Measurements from ENCODE around the gene STOX1. TPM values are rescaled to one million over a fixed set of nuclear protein-coding genes. Genes with fewer than 3 reads are reported as not detected.
A peak's percentile ranks its signal among the peaks of the same experiment; 100 is the strongest.

STOX1 gene
- total RNA-seq, 4 donors from 2014 or later: 11.4 to 38.0 (median 15.4) TPM

DNA sequence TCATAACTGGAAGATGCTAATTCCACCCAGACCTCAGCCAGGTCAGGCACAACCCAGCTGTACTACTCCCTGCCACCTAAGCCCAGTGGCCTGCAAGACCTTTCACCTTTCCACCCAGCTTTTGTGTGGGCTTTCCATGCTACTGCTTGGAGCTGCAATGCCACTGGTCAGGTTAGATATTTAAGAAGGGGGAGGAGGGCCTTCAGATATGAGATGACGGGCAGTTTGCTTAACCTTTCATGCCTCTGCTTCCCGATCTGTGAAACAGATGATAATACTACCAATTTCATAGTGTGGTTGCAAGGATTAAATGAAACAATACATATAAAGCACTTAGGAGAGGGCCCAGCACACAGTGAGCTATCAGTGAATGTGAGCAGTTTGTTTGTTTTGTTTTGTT lies 20.9 kb downstream of the STOX1 start:
- no peaks in the 10 kb centered on the region for H3K36me3 ChIP-seq
- no peak for ATAC-seq
- H3K27me3 ChIP-seq: no peaks in the 10 kb centered on the region
- no peaks in the 10 kb centered on the region for H3K9me3 ChIP-seq
- H3K27ac ChIP-seq: no peak overlapping the region
- TF ChIP-seq, protein P1, sequence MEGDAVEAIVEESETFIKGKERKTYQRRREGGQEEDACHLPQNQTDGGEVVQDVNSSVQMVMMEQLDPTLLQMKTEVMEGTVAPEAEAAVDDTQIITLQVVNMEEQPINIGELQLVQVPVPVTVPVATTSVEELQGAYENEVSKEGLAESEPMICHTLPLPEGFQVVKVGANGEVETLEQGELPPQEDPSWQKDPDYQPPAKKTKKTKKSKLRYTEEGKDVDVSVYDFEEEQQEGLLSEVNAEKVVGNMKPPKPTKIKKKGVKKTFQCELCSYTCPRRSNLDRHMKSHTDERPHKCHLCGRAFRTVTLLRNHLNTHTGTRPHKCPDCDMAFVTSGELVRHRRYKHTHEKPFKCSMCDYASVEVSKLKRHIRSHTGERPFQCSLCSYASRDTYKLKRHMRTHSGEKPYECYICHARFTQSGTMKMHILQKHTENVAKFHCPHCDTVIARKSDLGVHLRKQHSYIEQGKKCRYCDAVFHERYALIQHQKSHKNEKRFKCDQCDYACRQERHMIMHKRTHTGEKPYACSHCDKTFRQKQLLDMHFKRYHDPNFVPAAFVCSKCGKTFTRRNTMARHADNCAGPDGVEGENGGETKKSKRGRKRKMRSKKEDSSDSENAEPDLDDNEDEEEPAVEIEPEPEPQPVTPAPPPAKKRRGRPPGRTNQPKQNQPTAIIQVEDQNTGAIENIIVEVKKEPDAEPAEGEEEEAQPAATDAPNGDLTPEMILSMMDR (IDR thresholded peaks at IDR 0.05): no peak
- TF ChIP-seq EP300 (IDR thresholded peaks at IDR 0.05) (no peak), POLR2A (IDR thresholded peaks at IDR 0.05) (no peak), POLR2AphosphoS5 (IDR thresholded peaks at IDR 0.05) (no peak)
- no peaks in the 10 kb centered on the region for H3K4me1 ChIP-seq
- 83 to 94% methylated on average over 1 to 2 of the region's 2 CpGs for WGBS, 2 donors (ENCODE audit: low coverage in 1 of 2)
- no peak overlapping the region for H3K4me3 ChIP-seq

DNA sequence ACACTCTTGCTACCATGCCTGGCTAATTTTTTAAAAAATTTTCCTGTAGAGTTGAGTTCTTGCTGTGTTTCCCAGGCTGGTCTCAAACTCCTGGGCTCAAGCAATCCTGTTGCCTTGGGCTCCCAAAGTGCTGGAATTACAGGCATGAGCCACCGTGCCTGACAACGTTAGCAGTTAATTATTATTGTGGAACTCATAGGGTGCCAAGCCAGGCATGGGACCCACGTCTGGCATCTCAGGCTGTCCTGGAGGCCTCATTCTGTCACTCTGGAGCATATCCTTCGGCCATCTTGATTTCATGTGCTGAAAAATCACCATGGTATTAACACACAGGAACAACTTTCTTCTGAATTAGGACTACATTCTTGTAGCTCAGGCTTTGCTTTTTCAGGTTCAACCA lies 21.5 kb downstream of the STOX1 start:
- H3K9me3 ChIP-seq: no peaks in the 10 kb centered on the region
- ATAC-seq: no peak
- no peak overlapping the region for H3K4me3 ChIP-seq
- no peaks in the 10 kb centered on the region for H3K27me3 ChIP-seq
- no peak overlapping the region for H3K27ac ChIP-seq
- H3K4me1 ChIP-seq: no peaks in the 10 kb centered on the region
- WGBS, 2 donors (ENCODE audit: low coverage in 1 of 2): 64% methylated on average over 4 of the region's 4 CpGs; no CpG with 5 or more reads in 1 of the 2 donors
- no peaks in the 10 kb centered on the region for H3K36me3 ChIP-seq
- TF ChIP-seq EP300 (IDR thresholded peaks at IDR 0.05): no peak
- TF ChIP-seq POLR2A (IDR thresholded peaks at IDR 0.05): no peak

DNA sequence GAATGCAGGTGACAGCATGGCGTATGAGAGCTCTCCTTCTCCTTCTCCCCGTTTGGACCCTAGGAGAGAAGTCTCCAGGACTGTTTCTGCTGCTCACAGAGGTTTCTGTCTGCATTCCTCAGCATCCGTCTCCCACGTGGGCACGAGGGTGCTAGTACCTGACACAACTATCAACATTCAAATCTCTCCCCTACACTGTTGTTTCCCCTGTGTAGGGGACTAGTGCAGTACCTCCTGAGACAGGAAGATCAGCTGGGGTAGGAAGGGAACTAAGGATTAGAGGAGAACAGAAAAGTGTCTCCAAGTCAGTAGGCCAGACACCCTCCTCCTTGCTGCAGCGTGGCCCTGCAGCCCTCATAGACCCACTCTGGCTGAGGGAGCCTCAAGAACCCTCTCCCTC lies 29.0 kb downstream of the STOX1 start:
- Histone ChIP-seq H3K27ac (no peak overlapping the region), H3K4me1 (peaks cover 0 to 22% (median 6%) of the 10 kb centered on the region in 3 donors), H3K27me3 (no peaks in the 10 kb centered on the region), H3K36me3 (no peaks in the 10 kb centered on the region), H3K9me3 (peaks cover 0 to 9% (median 0%) of the 10 kb centered on the region in 3 donors), H3K4me3 (no peak overlapping the region)
- no peak for TF ChIP-seq EP300 (IDR thresholded peaks at IDR 0.05)
- no peak for TF ChIP-seq POLR2A (IDR thresholded peaks at IDR 0.05)
- TF ChIP-seq POLR2AphosphoS5 (IDR thresholded peaks at IDR 0.05): no peak
- TF ChIP-seq, protein P1 (IDR thresholded peaks at IDR 0.05): no peak
- 59 to 66% methylated on average over 4 to 6 of the region's 6 CpGs for WGBS, 2 donors (ENCODE audit: low coverage in 1 of 2)
- ATAC-seq: no peak

DNA sequence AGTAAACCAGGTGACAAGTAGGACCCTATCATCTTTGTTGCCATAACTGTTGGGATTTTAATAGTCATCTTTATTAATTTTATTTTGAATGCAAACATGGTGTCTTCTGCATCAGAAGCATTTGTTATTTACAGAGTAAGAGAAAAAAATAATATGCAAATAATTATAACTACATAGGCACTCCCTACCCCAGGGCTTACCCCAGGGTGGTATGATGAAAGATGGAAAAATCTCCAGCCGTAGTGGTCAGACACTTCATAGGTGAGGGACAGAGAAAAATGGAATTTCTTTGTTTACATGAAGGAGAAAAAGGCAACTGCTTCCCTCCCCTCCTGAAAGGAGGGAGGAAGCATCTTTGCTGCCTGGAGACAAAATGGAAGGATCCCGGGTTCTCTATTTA lies 29.7 kb downstream of the STOX1 start:
- Histone ChIP-seq H3K4me3 (no peak overlapping the region), H3K4me1 (peaks cover 0 to 22% (median 6%) of the 10 kb centered on the region in 3 donors), H3K36me3 (no peaks in the 10 kb centered on the region), H3K27me3 (no peaks in the 10 kb centered on the region), H3K9me3 (peaks cover 0 to 16% (median 0%) of the 10 kb centered on the region in 3 donors), H3K27ac (peak overlapping the region in 1 of 4 donors; percentile 42)
- ATAC-seq: no peak
- WGBS, 2 donors (ENCODE audit: low coverage in 1 of 2): 21 to 51% methylated on average over 2 of the region's 2 CpGs
- TF ChIP-seq, protein P1 (IDR thresholded peaks at IDR 0.05): no peak
- TF ChIP-seq EP300 (IDR thresholded peaks at IDR 0.05) (no peak), POLR2A (IDR thresholded peaks at IDR 0.05) (no peak), POLR2AphosphoS5 (IDR thresholded peaks at IDR 0.05) (no peak)

DNA sequence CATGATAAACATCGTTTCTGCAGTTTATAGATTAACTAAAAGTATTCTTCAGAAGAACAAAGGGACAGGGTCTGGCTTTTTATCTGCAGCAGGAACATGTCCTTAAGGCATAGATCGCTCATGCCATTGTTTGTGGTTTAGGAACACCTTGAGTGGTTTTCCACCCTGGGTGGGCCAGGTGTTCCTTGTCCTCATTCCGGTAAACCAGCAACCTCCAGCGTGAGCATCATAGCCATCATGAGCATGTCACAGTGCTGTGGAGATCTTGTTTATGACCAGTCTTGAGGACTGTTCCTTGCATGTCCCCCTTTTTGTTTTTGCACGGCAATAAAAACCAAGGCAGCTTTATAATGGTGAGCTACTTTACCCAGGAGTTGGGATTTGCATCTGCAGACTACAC lies 33.9 kb downstream of the STOX1 start:
- TF ChIP-seq POLR2AphosphoS5 (IDR thresholded peaks at IDR 0.05) (no peak), EP300 (IDR thresholded peaks at IDR 0.05) (no peak), POLR2A (IDR thresholded peaks at IDR 0.05) (no peak)
- TF ChIP-seq, protein P1 (IDR thresholded peaks at IDR 0.05): no peak
- H3K4me3 ChIP-seq: no peak overlapping the region
- ATAC-seq: no peak
- no peak overlapping the region for H3K27ac ChIP-seq
- H3K9me3 ChIP-seq: peaks cover 0 to 22% (median 0%) of the 10 kb centered on the region in 3 donors
- H3K36me3 ChIP-seq: no peaks in the 10 kb centered on the region
- H3K4me1 ChIP-seq: peaks cover 0 to 16% (median 6%) of the 10 kb centered on the region in 3 donors
- WGBS, 2 donors (ENCODE audit: low coverage in 1 of 2): 70 to 93% methylated on average over 4 of the region's 5 CpGs
- no peaks in the 10 kb centered on the region for H3K27me3 ChIP-seq

Data from gastroesophageal sphincter (tissue), 4 donors.